HG03097 (cell line): ENCODE results near the gene CCDC51.
"Not testable (repeated sequence)": the region's sequence is repeated elsewhere in the genome, so short reads cannot be mapped to it uniquely, and the experiment has no call there.

Experiments used
- ATAC-seq: cut with Tn5 transposase; IDR thresholded peaks from one replicate; pipeline ENCODE4 v1.9.1; 2021; ENCODE audit not compliant: unreplicated experiment, low FRiP score

CCDC51 gene

DNA sequence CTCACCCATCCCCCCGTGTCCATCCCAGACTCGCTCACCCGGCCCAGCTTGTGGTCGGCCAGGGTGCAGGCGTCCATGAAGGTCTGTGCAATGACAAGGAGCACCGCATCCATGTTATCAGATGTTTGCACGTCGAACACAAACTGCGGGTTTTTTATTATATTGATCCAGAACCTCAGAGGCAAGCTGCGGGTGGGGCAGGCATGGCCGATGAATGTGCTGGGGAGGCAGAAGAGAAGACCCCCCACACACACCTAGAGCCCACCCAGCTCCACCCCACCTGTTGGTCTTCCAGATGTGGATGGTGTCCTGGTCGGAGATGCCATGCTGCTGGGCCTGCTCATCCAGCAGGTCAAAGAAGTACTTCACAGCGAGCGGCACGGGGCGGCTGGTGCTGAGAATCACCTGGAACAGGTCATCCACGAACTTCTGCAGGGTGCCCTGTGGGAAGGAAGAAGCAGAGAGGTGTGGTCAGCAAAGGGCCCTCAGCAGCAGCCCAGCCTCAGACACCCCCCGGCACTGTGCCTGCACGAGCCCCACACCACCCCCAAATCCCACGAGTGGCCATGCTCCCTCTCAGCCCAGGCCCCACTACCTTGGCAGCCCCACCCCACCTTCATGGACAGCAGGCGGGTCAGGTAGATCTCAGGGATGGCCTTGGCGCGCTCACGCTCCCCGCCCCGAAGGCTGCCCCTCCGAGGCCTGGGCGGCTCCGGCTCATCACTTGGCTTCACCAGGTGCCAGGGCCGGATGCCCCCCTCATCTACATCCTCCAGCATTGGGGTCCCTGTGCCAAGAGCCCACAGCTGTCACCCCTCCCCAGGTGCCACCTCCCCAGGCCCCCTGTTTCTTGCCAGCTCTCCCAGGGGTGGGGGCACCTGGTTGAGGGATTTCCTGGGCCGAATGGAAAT, 30.4 kb downstream of the CCDC51 start:
- ATAC-seq = no peak

DNA sequence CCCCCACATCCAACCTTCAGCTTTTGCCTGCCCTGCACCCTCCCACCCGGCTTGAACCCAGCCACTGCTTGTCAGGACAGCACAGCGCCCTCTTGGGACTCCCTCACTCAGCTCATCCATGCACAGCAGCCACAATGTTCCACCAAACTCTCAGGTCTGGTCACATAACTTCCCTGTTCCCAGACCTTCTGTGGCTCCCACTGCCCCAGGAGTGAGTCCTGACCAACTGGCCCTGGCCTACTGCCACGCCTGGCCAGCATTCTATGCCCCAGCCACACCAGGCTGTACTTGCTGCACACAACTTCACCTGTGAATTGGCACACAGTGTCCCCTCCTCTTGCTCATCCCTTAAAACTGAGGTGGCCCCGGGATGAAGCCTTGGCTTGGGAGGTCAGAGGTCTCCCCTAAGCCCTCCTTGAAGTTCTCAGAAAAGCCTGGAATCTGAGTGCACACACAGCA, 31.1 kb downstream of the CCDC51 start:
- ATAC-seq = no peak

GRCh38 chr3:48407542-48408099, 32.3 kb downstream of the CCDC51 start:
- ATAC-seq = no peak

GRCh38 chr3:48406443-48407431, 33.2 kb downstream of the CCDC51 start:
- ATAC-seq = no peak

GRCh38 chr3:48405971-48406370, 33.9 kb downstream of the CCDC51 start:
- no peak for ATAC-seq

DNA sequence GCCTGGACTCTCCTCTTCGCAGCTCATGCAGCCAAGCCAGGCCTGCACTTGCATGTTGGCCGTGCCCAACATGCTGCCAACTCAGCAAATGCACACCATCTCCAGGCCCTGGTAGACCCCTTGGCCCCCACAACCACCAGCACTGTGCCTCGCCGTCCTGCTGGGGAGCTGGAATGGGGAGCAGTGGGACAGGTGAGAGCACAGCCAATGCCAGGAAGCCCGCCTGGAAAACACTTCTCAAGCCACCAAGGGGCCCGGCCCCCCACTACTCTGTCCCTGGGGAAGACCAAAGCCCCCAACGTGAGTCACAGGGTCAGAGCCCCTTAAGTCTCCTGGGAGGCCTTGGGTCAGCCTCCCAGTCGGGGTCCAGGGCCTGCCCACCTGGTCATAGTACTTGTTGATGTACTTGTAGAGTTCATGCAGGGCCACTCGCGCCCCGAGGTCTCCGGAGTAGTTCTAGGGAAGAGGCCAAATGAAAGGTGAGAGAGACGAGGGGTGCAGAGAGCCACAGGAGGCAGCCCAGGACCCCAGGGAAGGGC, 34.5 kb downstream of the CCDC51 start:
- ATAC-seq = no peak

GRCh38 chr3:48404440-48405342, 35.2 kb downstream of the CCDC51 start:
- no peak for ATAC-seq

DNA sequence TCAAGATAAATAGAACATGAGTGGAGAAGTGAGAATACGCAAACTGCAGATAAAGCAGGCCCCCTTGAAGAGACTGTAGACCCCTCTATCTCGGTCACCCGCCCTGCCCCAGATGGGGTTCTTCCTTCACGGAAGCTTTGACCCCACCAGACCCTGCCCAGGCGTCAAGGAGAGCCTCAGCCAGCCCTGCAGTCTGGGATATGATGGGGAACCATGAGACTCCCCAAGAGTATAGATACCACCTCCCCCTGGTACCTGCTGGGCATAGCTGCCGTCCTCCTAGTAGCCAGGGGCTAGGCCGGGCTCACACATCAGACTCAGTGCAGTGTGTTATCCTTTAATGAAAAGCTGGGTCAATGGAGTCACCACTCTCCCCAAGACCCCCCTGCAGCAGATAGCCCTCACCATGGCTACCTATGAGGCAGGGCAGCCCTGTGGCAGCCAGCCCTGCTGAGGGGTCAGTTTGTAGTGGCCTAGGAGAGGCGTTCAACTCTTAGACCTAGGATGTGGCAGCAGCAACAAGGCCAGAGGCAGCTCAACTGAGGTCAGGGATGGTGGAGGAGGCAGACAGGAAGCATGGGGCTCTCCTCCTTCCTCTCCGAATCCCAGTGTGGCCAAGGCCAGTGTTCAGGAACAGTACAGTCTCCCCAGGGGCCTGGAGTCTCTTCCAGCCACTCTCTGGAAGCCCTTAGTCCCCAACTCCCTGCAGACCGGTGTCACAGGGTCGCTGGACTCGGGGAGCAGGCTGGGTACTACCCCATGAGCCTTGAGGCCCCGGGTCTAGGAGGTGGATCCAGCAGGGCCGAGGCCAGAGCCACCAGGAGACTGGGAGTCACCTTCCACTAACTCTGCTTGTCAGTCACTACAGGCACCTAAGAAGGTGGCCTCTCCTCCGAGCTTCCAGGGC, 36.1 kb downstream of the CCDC51 start:
- no peak for ATAC-seq

DNA sequence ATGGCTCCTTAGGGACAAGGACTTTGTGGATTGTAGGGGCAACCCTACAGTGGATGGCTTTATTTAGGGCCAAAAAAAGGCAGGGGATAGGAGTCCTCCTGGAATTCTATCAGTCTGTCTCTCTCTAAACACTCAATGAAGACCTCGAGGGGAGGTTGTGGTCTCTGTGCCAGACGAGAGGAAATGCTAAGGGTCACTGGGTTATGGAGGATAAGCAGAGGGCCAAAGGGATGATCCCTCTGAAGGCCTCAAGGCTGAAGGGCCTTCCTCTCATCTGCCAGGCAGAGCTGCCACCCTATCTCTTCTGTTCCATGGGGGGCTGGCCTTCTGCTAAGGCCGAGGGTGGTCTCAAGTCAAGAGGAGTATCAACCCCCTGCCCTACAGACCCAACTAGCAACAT, 37.0 kb downstream of the CCDC51 start:
- ATAC-seq = no peak

DNA sequence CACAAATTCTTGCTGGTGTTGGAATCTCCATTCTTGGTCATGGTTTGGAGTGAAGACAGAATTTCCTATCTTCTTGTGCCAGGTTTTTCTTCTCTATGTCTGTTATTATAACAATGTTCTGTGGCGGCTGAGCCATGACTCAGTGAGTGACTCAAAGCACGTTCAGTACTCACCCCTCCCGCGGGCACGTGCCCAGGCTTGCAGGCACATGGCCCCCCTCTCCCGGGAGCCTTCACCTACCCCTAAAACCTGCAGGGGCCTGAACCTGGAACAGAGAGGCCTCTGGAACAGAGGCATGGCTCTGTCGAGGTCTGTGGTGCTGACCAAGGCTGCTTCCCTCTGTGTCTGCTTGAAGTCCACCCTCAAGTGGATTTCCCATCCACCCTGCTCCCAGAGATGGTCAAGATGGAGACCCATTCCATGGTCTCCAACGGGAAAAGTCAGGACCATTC, 37.6 kb downstream of the CCDC51 start:
- no peak for ATAC-seq

DNA sequence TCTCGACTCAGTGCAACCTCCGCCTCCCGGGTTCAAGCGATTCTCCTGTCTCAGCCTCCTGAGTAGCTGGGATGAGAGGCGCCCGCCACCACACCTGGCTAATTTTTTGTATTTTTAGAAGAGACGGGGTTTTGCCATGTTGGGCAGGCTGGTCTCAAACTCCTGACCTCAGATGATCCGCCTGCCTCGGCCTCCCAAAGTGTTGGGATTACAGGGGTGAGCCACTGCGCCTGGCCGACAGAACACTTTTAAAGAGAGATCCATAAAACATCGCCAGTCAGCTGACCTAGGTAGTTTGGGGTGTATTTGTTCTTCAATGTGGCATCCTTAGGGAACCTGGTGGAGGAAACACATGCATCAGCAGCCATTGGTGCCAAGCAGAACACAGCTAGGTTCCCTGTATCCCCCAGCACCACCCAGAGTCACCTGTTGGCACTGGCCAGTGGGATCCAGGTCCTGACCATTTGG, 38.5 kb downstream of the CCDC51 start:
- not testable (repeated sequence) for ATAC-seq

DNA sequence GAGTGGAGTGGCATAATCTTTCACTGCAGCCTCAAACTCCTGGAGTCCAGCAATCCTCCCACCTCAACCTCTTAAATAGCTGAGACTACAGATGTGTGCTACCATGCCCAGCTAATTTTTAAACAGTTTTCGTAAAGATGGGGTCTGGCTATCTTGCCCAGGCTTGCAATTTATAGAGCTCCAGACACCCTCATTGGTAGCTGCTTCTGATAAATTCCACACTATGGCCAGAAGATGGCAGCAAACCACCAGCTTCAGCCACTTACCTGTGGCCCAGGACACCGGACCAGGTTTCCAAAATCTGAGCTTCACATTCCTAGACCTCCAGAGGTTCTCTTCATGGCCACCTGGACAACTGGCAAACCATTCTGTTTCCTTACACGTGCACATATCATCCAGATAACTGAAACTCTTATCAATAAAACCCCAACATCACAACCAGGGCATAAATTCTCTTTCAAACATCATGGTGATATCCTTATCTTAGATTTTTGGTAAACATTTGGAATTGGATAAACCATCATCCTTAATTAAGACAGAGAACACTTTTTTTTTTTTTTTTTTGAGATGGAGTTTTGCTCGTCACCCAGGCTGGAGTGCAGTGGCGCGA, 39.0 kb downstream of the CCDC51 start:
- ATAC-seq = no peak

DNA sequence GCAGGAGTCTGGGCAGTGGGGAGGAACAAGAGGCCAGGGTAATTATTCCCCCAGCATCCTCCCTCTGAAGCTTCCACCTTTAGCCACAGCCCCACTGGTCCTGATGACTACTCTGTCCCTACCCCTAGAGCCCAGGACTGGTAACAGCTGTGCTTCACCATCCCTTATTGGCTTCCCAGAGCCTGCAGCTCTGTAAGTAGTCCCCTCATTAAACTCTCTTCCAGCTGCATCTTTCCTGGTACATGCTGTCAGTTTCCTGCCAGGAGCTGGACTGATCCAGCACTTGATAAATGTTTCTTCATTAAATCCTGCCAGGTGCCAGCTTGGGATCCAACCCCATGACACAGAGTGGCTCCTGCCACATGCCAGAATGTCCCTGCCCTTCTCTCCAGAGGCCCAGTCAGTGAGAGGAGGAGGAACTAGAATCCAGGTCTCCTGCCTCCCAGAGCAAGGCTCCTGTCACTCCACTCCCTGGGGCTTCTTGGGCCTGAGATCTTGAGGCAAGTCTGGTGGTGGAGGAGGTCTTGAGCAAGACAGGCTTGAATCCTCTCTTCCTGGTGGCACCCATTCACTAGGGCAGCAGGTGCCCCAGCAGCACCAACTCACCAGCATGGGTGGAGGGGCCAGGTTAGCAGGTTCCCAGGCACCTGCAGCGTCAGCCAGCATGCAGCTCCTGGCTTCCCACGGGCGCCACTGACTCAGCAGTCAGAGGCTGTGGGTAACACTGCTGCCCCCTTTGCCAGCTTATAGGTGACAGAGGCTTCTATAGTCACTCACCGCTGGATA, 40.3 kb downstream of the CCDC51 start:
- ATAC-seq = no peak

DNA sequence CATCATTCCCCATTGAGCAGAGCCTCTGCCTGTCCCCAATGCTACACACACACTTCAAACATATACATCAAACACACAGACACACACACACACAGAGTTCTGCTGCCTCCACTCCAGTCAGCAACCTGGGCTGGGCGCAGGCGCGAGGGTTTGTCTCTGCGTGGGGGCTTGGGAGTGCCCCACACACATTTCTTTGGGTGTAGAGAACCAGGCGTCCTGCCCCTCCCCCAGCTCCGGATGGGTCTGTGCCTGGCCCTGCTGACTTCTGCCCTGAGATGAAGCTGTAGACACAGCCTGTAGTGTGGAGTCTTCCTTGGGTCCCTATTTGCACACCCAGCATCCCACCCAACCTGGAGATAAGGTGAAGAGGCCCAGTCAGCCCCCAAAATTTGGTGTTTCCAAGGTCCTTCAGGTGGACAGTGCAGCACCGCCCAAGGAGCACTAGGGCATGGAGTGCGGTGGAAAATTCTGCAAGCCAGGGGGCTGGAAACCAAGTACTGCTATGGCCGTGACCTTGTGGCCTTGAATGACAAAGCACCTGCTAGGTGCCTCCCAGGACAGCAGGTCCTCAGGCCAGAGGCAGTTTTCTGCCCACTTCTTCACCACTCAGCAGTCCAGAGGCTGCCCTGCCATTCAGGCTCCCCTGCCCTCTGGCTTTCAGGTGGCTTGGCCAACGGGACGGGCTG, 41.1 kb downstream of the CCDC51 start:
- no peak for ATAC-seq

DNA sequence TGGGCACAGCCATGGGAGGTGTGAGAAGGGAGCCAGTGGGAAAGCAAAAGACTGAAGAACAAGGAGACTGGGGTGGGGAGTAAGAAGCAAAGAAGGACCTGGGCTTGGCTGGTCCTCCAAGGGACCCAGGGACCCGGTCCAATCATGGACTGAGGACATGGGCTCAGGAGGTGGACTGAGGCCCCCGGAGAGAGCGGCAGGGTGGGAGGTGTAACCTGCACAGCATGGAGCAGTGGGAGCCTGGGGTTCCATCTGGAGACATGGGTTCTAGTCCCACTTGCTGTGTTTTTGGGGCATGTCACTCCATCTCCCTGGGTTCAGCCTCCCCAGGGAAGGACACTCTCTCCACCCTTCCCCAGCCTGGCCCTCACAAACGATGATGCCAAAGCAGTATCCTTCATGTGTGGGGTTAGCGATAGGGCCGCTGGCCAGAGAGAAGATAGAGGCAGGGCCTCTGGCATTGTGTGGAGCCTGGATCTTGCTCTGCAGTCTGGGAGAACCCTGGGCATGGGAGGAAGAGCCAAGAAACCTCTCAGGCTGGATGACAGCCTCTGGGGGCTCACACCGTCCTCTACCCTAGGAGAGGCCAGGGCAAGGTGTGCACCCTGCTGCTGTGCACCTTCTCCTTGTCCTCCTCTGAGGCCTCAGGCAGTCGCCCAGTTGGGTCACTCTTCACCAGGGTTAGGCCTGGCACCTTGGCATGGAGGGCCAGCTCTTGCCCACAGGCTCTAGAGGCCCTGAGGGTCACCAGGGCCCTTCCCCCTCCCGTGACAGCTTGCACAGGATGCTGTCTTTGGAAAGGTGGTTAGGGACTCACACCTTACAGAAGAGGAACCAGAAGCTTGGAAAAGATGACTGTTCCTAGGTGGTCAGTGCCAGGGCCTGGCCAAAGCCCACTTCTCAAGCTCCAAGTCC, 41.9 kb downstream of the CCDC51 start:
- no peak for ATAC-seq

- no peak for ATAC-seq
These were observed 44.2 kb downstream of the CCDC51 start for GRCh38 chr3:48395714-48396113.
